Measurements from ENCODE around the gene USP10. TPM values are rescaled to one million over a fixed set of nuclear protein-coding genes. Genes with fewer than 3 reads are reported as not detected.

The USP10 gene
- total RNA-seq, 1 experiment from 2014 or later, result 203 TPM

GRCh38 chr16:84764970-84765369 is 65.2 kb downstream of the USP10 start:
- Histone ChIP-seq H3K9ac (ENCODE audit: extremely low read depth, insufficient read length, low read length) (no peak overlapping the region), H3K14ac (ENCODE audit: insufficient read depth, low read length) (no peak overlapping the region), H3K79me1 (ENCODE audit: insufficient read depth, low read depth, low read length, poor library complexity, severe bottlenecking) (no peaks in the 10 kb centered on the region), H2AK5ac (ENCODE audit: insufficient read length, low read length) (no peak overlapping the region), H3K4ac (ENCODE audit: low read depth, low read length) (no peak overlapping the region), H2AFZ (ENCODE audit: low read length) (no peak overlapping the region), H3K23ac (ENCODE audit: insufficient read length, low read depth, low read length) (no peak overlapping the region), H2BK15ac (ENCODE audit: low read depth, low read length) (no peak overlapping the region), H4K5ac (ENCODE audit: insufficient read length, low read depth, low read length) (no peak overlapping the region), H4K20me1 (ENCODE audit: control insufficient read depth, insufficient read depth, insufficient read length) (peaks cover 3% of the 10 kb centered on the region), H3K27ac (ENCODE audit: insufficient read length, low read depth, low read length) (no peak overlapping the region), H2BK5ac (ENCODE audit: insufficient read length, low read length) (no peak overlapping the region), H3K56ac (ENCODE audit: insufficient read length, low read depth, low read length) (no peak overlapping the region), H3K9me3 (ENCODE audit: control insufficient read depth, low read depth, low read length) (no peaks in the 10 kb centered on the region), H3T11ph (ENCODE audit: low read length) (no peak overlapping the region), H3K27me3 (ENCODE audit: insufficient read depth, low read length) (no peaks in the 10 kb centered on the region), H4K91ac (ENCODE audit: insufficient read length, low read depth, low read length) (no peak overlapping the region), H3K79me2 (ENCODE audit: insufficient read depth, low read length) (peaks cover 2% of the 10 kb centered on the region; the same call in 1 of the 2 replicates), H2BK12ac (ENCODE audit: insufficient read length, low read depth, low read length) (no peak overlapping the region), H3K4me1 (ENCODE audit: insufficient read depth, low read length) (no peaks in the 10 kb centered on the region), H3K4me2 (ENCODE audit: insufficient read depth, insufficient read length, low read length) (no peak overlapping the region), H2BK20ac (ENCODE audit: low read depth, low read length, poor library complexity, severe bottlenecking) (no peak overlapping the region), H2BK120ac (ENCODE audit: low read depth, low read length, poor library complexity, severe bottlenecking) (no peak overlapping the region), H4K8ac (replicated peaks; ENCODE audit: insufficient read length, low read depth, low read length) (no peak overlapping the region), H3K23me2 (ENCODE audit: insufficient read length, low read depth, low read length, poor library complexity, severe bottlenecking) (no peaks in the 10 kb centered on the region), H3K18ac (ENCODE audit: insufficient read length, low read depth, low read length) (no peak overlapping the region)
- Mint-ChIP-seq H3K4me3 (no peak overlapping the region), H3K27ac (no peak overlapping the region), H3K27me3 (ENCODE audit: low read depth) (peaks cover 2% of the 10 kb centered on the region; the same call in 1 of the 2 replicates), H3K36me3 (ENCODE audit: insufficient read depth in 1 of 3, low read depth in 3 of 3) (peaks cover 70 to 95% (median 91%) of the 10 kb centered on the region in 3 experiments; a peak in 6 of 7 replicates), H3K4me1 (no peaks in the 10 kb centered on the region), H3K9me3 (no peaks in the 10 kb centered on the region)
- no CpG with 5 or more reads among the region's 2 CpGs for WGBS (ENCODE audit: extremely low coverage, insufficient read length, low lambda C conversion rate)
- DNase-seq, result no peak
- no peak for TF ChIP-seq CTCF (conservative IDR thresholded peaks at IDR 0.05)

Data from H9 (cell line).